ENCODE results near the gene CALCOCO1. TPM values are rescaled to one million over a fixed set of nuclear protein-coding genes. Genes with fewer than 3 reads are reported as not detected.
"Not testable (repeated sequence)": the region's sequence is repeated elsewhere in the genome, so short reads cannot be mapped to it uniquely, and the experiment has no call there.

Gene CALCOCO1
- total and polyA plus RNA-seq, 9 of the 15 experiments (the other 6 are each of a cell fraction or from before 2014, with no cell fraction given) = 1.9 to 31.8 (median 11.0) TPM

- no peaks in the 10 kb centered on the region for H3K79me2 ChIP-seq (ENCODE audit: control insufficient read depth, insufficient read depth, low read length)
- TF ChIP-seq ZNF551 (CRISPR knock-in tag; IDR thresholded peaks at IDR 0.05) (no peak), ZHX1 (conservative IDR thresholded peaks at IDR 0.05; ENCODE audit: low read length) (no peak), STAG1 (CRISPR knock-in tag; IDR thresholded peaks at IDR 0.05; ENCODE audit: borderline replicate concordance) (no peak)
- H3K4me2 ChIP-seq (ENCODE audit: insufficient read depth, low read length) = no peak overlapping the region
- H3K9me3 ChIP-seq (replicated peaks; ENCODE audit: control insufficient read depth, insufficient read depth, low read depth, low read length) = no peaks in the 10 kb centered on the region
- no peaks in the 10 kb centered on the region for H3K9me1 ChIP-seq (ENCODE audit: control insufficient read depth, insufficient read depth, low read length)
- peaks cover 2 to 4% of the 10 kb centered on the region in 2 experiments; a peak in 3 of 5 replicates for H3K27me3 ChIP-seq (ENCODE audit: control insufficient read depth in 2 of 2, insufficient read depth in 2 of 2, low read length in 2 of 2)
- no peak overlapping the region for H3K9ac ChIP-seq (ENCODE audit: insufficient read depth in 1 of 2, low read depth in 2 of 2, low read length in 2 of 2)
- BruUV-seq (replicated peaks) = no TSS peak
- no peaks in the 10 kb centered on the region; a peak in 1 of 5 replicates for H3K4me1 ChIP-seq (replicated peaks in 1 of 2; ENCODE audit: control insufficient read depth in 2 of 2, insufficient read depth in 2 of 2, low read length in 2 of 2)
- FAIRE-seq (no peak), ATAC-seq (no peak), DNase-seq (ENCODE audit: extremely low read depth in 1 of 4, low spot score in 3 of 4) (no peak)
- in situ Hi-C loops (cut with MboI) (no loop called here), intact Hi-C loops (cut with micrococcal nuclease) (no loop called here)
- no peak overlapping the region for H2AFZ ChIP-seq (ENCODE audit: low read depth, low read length)
- H3K4me3 ChIP-seq = no peak overlapping the region
- no peaks in the 10 kb centered on the region for H3K36me3 ChIP-seq (ENCODE audit: control insufficient read depth, insufficient read depth, low read length)
- ChIA-PET CTCF (ENCODE audit: low intra/inter-chr PET ratio) (no interaction called here), POLR2A (no interaction called here)
- 50% methylated on average over 2 of the region's 2 CpGs for WGBS (ENCODE audit: insufficient coverage, low coverage, missing lambda C conversion rate)
- no peaks in the 10 kb centered on the region for H4K20me1 ChIP-seq (replicated peaks; ENCODE audit: control insufficient read depth, insufficient read depth, low read length)
- H3K27ac ChIP-seq (ENCODE audit: extremely low read depth, low read depth, low read length) = no peak overlapping the region
Measured at GRCh38 chr12:53683494-53683893, 43.8 kb downstream of the CALCOCO1 start.

GRCh38 chr12:53680061-53680460 lies 47.2 kb downstream of the CALCOCO1 start:
- H3K9me1 ChIP-seq (ENCODE audit: control insufficient read depth, insufficient read depth, low read length); H3K27me3 ChIP-seq (ENCODE audit: control insufficient read depth in 2 of 2, insufficient read depth in 2 of 2, low read length in 2 of 2); H3K4me2 ChIP-seq (ENCODE audit: insufficient read depth, low read length); DNase-seq (ENCODE audit: extremely low read depth in 1 of 4, low spot score in 3 of 4); H3K4me3 ChIP-seq; H3K79me2 ChIP-seq (ENCODE audit: control insufficient read depth, insufficient read depth, low read length); H2AFZ ChIP-seq (ENCODE audit: low read depth, low read length); H3K9me3 ChIP-seq (replicated peaks; ENCODE audit: control insufficient read depth, insufficient read depth, low read depth, low read length); CTCF ChIA-PET (ENCODE audit: low intra/inter-chr PET ratio); H4K20me1 ChIP-seq (replicated peaks; ENCODE audit: control insufficient read depth, insufficient read depth, low read length); ATAC-seq; H3K9ac ChIP-seq (ENCODE audit: insufficient read depth in 1 of 2, low read depth in 2 of 2, low read length in 2 of 2); intact Hi-C loops (cut with micrococcal nuclease); H3K4me1 ChIP-seq (replicated peaks in 1 of 2; ENCODE audit: control insufficient read depth in 2 of 2, insufficient read depth in 2 of 2, low read length in 2 of 2); BruUV-seq (replicated peaks); in situ Hi-C loops (cut with MboI); H3K27ac ChIP-seq (ENCODE audit: extremely low read depth, low read depth, low read length); H3K36me3 ChIP-seq (ENCODE audit: control insufficient read depth, insufficient read depth, low read length): not testable (repeated sequence)
- POLR2A ChIA-PET = interaction anchor here (1.1 kb wide), 1 partner anchor 8 kb away, joined by 3 read pairs; no protein-coding TSS in a partner anchor
- FAIRE-seq = peak; percentile 51
- 11% methylated on average over 5 of the region's 5 CpGs for WGBS (ENCODE audit: insufficient coverage, low coverage, missing lambda C conversion rate)
